NCI-H226 (cell line): Measurements from ENCODE around the gene ABHD12B.
A peak's percentile ranks its signal among the peaks of the same experiment; 100 is the strongest.
"Not testable (repeated sequence)": the region's sequence is repeated elsewhere in the genome, so short reads cannot be mapped to it uniquely, and the experiment has no call there.

Source experiments
- DNase-seq: peaks from one replicate; pipeline ENCODE4 v3.0.0-alpha.2; 2015

Gene ABHD12B

DNA sequence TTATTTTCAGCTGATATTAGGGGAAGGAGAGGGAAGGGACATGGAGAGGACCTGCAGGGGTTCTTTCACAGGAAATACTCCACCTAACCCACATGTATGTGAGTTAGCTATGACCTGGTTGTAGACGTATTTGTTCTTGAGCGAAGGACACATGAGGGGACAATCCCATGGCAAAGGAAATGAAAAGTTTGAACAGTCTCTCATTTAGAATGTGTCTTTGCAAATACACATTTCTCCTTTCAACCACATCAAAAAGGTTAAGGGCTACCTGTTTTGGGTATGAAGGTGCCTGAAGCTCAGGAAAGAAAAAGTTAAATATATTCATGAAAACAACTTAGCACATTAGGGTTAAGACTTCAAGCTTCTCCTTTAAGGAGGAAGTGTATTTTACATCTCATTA is 65.0 kb downstream of the ABHD12B start:
- DNase-seq = no peak

DNA sequence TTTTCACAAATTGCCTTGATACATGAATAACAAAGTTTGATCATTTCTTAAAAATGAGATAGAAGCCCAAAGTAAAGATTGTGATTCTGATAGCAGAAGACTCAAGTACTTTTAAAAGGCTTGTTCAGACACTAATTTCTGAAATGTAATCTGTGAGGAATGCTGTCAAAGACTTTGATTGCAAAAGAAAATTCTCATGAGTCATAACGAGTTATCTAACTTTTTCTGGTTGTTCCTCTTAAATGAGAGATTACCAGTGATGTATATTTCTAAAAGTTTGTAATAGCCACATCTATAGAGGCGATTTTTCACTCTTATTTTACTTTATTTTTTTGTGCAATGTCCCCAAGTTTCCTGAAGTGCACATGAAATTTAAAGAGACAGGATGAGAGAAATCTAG is 65.5 kb downstream of the ABHD12B start:
- peak; percentile 74 for DNase-seq

DNA sequence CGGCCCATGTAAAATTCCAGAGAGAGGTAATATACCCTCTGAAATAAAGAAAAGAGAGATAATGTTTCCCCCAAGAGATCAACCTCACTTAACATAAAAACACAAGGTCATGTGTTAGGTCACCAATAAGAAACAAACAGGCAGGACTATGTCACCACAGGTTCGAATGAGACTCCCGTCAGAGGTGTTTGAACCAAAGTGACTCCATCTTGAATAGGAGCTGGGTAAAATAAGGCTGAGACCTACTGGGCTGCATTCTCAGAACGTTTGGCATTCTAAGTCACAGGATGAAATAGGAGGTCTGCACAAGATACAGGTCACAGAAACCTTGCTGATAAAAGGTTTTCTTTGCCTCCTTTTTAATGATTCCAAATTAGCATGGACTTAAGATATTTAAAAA is 65.9 kb downstream of the ABHD12B start:
- no peak for DNase-seq

DNA sequence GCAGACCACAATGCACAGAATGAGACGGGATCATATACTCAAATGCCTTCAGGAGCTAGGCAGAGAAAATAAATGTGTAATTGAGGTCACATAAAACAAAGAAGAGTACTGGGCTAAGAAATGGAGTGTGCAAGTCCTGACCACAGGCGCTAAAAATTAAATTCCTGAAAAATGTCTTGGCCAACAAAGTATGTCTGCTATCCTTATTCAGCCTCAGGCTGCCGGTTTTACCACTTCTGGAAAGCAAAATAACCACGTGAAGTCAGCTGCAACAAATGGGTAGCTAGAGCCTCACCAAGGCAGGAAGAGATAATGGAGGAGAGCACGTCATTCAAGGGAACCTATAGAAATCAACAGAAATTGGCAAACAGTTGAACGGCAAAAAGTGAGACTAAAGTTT is 69.3 kb downstream of the ABHD12B start:
- DNase-seq = peak; percentile 66

DNA sequence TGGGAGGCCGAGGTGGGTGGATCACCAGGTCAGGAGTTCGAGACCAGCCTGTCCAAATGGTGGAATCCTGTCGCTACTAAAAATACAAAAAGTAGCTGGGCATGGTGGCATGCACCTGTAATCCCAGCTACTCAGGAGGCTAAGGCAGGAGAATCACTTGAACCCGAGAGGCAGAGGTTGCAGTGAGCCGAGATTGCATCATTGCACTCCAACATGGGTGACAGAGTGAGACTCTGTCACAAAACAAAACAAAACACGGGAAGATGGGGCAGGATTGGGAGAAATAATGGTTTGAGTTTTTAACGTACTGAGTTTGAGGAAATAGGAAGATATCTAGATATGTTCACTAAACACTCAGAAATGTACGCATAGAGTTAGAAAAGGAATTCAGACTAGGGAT is 69.8 kb downstream of the ABHD12B start:
- not testable (repeated sequence) for DNase-seq

DNA sequence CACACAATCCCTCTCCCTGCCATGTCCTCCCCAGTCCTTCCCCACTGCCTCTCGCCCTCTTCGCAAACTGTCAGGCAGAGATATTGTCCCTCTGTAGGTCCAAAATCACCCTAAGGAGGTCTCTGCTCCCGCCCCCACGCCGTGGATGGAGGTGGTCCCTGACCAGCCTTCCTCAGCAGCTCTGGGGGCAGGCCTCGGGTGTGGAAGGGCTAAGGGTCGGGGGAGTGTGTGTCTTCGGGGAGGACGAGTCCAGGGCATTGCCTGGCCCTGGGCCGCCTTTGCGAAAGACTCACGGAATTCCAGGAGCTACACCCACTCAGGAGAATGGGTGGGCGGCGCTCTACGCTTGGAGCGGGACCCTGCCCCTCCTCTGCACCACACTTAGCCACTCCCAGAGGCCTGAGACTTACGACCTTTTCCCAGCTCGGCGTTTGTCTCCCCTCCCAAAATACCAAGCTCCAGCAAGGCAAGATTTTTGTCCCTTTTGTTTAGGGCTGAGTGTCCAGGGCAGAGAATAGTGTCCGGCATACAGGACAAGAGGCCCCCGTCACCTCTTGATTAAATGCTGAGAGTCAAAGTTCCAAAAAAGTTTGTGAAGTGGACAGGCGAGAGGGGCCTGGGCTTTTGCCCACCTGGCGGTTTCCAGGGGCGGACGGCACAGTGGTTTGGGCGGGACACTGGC is 71.5 kb downstream of the ABHD12B start:
- DNase-seq = peak; percentile 81

DNA sequence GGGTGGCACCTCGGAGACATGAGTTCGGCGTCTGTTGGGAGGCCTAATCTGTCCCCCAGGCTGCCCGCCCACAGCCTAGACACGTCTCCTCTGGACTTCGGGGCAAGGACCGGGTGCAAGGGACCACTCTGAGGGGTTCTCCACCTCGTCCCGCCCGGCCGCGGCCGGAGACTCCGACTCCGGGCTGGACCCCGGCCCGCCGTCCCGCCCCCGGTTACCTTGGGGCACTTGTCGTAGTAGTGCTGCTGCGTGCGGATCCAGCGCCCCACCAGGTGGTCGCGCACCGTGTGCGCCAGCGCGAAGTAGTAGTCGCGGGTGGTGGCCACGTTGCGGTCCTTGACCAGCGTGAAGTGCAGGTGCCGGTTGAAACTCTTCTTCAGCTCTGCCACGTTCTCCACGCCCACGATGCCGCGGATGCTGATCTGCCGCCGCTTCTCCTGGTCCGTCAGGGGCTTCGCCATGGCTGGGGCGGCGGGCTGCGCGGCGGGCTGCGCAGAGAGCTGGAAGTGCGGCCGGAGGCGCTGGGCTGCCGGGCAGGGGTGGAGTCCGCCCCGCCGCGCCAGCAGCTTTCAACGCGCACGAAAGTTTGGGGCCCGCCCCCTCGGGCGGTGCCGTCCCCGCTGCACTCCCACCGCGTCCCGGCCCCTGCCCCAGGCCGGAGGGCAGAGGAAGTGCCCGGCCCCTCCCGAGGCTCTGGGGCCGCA is 72.2 kb downstream of the ABHD12B start, which contains the start of gene PYGL:
TSS of gene PYGL (minus strand) at position 541 of the 704 bp plus-strand sequence. CDS start at position 461, 80 bp downstream.
- DNase-seq = peak; percentile 82

DNA sequence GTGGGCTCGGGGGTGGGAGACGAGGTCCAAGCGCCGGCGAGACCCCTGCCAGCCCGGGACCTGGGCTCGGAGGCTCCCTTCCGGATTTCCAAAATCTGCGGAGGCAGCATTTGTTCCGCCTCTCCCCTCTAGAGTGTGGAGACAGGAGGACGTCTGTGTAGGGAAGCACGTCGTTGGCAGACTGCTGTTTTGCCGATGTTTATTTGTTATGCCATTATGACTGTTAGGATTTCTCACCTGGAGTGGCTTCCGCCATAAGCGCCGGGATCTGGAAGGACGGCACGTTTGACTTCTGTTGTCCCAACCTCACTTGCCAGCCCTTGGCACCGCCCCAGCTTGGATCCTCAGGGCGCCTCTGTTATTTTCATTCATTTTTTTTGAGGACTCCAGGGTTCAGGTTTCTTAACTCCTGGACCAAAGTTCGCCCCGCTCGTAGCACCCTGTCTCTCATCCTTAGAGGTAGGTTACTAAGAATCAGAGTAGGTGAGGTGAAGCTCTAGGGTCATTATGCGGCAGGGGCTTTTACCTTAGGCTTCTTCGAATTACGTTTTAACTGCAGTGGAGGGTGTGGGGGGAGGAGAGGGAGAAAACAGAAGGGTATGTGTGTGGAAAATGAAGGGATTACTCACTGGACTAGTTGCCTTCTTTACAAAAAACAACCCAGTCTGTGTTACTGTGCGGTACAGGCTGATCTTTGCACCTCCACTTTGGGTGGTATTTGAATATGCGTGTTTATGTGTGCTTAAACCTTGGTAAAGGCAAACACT is 73.0 kb downstream of the ABHD12B start:
- DNase-seq = no peak

DNA sequence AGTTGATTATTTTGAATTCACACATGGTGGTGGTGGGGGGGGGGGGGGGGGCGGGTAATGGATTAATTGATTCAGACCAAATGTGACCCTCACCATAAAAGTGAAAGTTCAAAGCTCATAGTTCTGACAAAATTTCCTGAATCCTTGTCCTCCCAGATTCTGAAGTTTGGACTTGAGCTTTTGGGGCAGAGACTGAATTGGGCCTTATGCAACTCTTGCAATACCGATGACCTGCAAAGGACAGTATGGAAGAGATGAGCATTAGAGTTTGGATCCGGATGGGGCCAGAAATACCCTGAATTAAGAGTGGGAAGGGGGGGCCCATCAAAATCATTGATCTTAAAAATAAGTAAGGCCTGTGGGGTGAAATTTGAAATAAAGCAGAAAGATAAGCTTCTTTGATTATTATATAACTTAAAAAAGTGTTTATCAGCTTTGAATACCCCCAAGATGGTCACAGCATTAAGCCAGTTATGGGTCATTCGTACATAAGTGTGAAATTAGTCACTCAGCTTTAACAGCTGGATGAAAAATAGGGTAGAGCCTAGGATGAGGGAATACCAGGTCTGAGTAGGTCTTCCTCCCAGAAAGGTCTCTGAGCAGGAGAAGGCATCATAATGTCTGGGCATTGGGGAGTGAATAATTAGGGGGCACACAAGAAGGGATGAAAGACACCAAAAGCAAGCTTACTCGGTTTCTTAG is 74.5 kb downstream of the ABHD12B start:
- DNase-seq = no peak

DNA sequence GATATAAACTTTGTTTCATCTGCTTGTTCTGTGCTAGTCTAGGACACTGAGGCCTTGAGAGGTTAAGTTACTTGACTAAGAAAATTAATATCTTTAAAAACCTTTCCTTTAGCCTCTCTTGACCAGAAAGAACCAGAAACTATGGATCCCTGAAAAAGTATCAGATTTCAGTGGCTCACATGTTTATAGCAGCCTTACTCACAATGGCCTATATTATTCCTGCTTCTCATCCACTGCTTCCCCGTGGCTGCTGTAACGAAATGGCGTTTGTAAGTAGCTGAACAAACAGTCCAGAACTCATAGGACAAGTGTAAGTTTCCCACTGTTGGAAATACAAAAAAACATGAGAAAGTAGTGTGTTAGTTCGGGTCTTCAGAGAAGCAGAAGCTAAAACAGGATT is 75.6 kb downstream of the ABHD12B start:
- DNase-seq = no peak

DNA sequence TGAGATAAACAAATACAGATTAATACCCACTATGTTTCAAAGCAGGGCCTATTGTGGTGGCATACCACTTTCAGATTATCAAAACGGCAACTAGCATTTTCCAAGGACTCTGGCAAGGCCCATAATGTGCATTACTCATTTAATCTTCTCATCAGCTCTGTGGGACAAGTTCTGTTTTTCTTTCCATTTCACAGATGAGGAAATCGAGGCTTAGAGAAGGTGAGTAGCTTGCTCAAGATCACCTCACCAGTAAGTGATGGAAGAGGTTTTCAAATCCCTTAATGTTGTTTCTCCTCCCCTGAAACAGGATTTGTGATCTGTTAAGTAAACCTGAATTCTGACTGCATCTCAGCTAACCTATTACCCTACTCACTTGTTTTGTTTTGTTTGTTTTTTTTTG is 76.4 kb downstream of the ABHD12B start:
- DNase-seq = no peak

DNA sequence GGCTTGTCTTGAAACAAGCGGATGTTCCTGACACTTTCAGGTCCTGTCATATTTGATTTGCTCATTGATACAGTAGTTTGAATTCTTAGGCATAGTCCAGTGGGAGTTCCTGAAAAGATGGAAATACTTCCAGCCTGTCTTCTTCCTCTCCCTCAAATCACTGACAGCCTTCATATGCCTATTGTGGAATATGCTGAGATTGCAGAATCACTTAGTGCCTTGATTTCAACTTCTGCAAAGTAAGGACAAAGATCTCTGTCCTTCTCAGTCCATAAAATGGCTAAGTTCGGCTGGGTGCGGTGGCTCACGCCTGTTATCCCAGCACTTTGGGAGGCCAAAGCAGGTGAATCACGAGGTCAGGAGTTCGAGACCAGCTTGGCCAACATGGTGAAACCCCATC is 79.2 kb downstream of the ABHD12B start:
- no peak for DNase-seq

DNA sequence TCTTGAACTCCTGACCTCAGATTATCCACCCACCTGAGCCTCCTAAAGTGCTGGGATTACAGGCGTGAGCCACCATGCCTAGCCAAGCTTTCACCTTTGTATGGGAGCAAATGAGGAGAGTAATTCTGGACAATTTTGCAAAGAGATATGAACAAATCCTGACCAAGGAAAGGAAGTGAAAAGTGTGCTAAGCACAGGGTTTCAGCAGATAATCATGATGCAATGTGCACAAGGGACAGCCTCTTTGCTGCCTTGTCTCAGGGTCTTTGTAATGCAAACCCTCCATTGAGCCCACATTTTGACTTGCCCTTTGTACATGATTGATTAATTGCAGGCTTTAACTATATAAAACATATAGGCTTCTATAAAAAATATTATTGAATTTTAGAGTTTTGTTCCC is 81.6 kb downstream of the ABHD12B start:
- no peak for DNase-seq
